Body of pancreas (tissue), 4 donors: Measurements from ENCODE around the gene UBE2C.

Source experiments
- CTCF ChIP-seq, 7 experiments: fragments of 450-650 bp in 4 of 7; fragments of 200-600 bp in 3 of 7; sonication (generic) in 3 of 7; IDR thresholded peaks; one replicate each; pipeline ENCODE4 v1.5.1; 2016 to 2019; ENCODE audit warnings: antibody characterized with exemption in 7 of 7
- POLR2A ChIP-seq, 3 donors: fragments of 450-650 bp; IDR thresholded peaks; one replicate each; pipeline ENCODE4 v1.6.1; 2016; ENCODE audit warnings: antibody characterized with exemption in 3 of 3, mild to moderate bottlenecking in 2 of 3

DNA sequence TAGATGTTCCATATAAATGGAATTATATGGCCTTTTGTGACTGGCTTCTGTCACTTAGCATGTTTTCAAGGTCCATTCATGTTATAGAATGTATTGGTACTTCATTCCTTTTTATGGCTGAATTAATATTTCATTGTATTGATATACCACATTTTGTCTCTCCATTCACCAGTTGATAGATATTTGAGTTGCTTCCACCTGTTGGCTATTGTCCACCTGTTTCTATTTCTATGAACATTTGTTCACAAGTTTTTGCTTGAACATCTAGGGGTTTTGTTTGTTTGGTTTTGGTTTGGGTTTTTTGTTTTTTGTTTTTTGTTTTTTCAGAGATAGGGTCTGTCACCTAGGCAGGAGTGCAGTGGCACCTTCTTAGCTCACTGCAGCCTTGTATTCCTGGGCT lies 44.0 kb upstream of the UBE2C start:
- no peak for TF ChIP-seq CTCF (IDR thresholded peaks at IDR 0.05)
- TF ChIP-seq POLR2A (IDR thresholded peaks at IDR 0.05) = no peak
